Mesenchymal stem cell (in vitro differentiated cells and primary cell): ENCODE data around the gene ZFHX3.

Experiments used
- DNase-seq: peaks from one replicate; pipeline ENCODE4 v3.0.0-alpha.2; 2013
- H2AFZ ChIP-seq: one replicate; pipeline ENCODE4 v1.6.1; 2013; ENCODE audit warnings: low read depth, mild to moderate bottlenecking, control low read depth, inconsistent platforms, low read length, moderate library complexity
- H2AK5ac ChIP-seq: 2 replicates; pipeline ENCODE4 v1.6.1; 2013; ENCODE audit warnings: low read length, moderate library complexity, mild to moderate bottlenecking, inconsistent platforms; ENCODE audit not compliant: severe bottlenecking
- H2BK120ac ChIP-seq: one replicate; pipeline ENCODE4 v1.6.1; 2013; ENCODE audit warnings: low read depth, mild to moderate bottlenecking, inconsistent platforms, low read length, moderate library complexity
- H2BK12ac ChIP-seq, 2 experiments: one replicate each; pipeline ENCODE4 v1.6.1; 2013; ENCODE audit warnings: inconsistent platforms in 2 of 2, low read length in 2 of 2, mild to moderate bottlenecking in 2 of 2, moderate library complexity in 2 of 2, control low read depth in 1 of 2
- H2BK15ac ChIP-seq: one replicate; pipeline ENCODE4 v1.6.1; 2013; ENCODE audit warnings: mild to moderate bottlenecking, low read depth, inconsistent platforms; ENCODE audit not compliant: poor library complexity, severe bottlenecking
- H2BK5ac ChIP-seq: 2 replicates; pipeline ENCODE4 v1.6.1; 2013; ENCODE audit warnings: low read depth, mild to moderate bottlenecking, low read length, control low read depth, inconsistent platforms; ENCODE audit not compliant: poor library complexity, severe bottlenecking
- H3K14ac ChIP-seq, 2 experiments: one replicate each; pipeline ENCODE4 v1.6.1; 2013; ENCODE audit warnings: inconsistent platforms in 2 of 2, low read length in 2 of 2, control low read depth in 1 of 2, mild to moderate bottlenecking in 1 of 2, moderate library complexity in 1 of 2
- H3K18ac ChIP-seq, 2 experiments: one replicate each; pipeline ENCODE4 v1.6.1; 2013; ENCODE audit warnings: inconsistent platforms in 2 of 2, low read length in 2 of 2, control low read depth in 1 of 2, low read depth in 1 of 2, mild to moderate bottlenecking in 1 of 2
- H3K23ac ChIP-seq, 2 experiments: one replicate each; pipeline ENCODE4 v1.6.1; 2013; ENCODE audit warnings: inconsistent platforms in 2 of 2, low read length in 2 of 2, mild to moderate bottlenecking in 2 of 2, moderate library complexity in 2 of 2, control low read depth in 1 of 2
- H3K27ac ChIP-seq: 2 replicates; pipeline ENCODE4 v1.5.1; 2013; ENCODE audit warnings: mild to moderate bottlenecking, moderate library complexity, low read length, control low read depth, inconsistent platforms; ENCODE audit not compliant: poor library complexity, severe bottlenecking
- H3K27me3 ChIP-seq, 2 experiments: 2 replicates each; pipeline versions ENCODE4 v1.6.1 to v1.7.0; 2013; ENCODE audit warnings: low read length in 2 of 2, mild to moderate bottlenecking in 2 of 2, moderate library complexity in 2 of 2, control low read depth in 1 of 2, inconsistent platforms in 1 of 2; ENCODE audit not compliant: control insufficient read depth in 1 of 2, insufficient read depth in 1 of 2
- H3K36me3 ChIP-seq, 2 experiments: 2 replicates each; pipeline versions ENCODE4 v1.6.1 to v1.7.0; 2013; ENCODE audit warnings: low read length in 2 of 2, control low read depth in 1 of 2, inconsistent platforms in 1 of 2, low read depth in 1 of 2, mild to moderate bottlenecking in 1 of 2; ENCODE audit not compliant: insufficient read depth in 2 of 2, control insufficient read depth in 1 of 2
- H3K4ac ChIP-seq, 2 experiments: one replicate each; pipeline ENCODE4 v1.6.1; 2013; ENCODE audit warnings: inconsistent platforms in 2 of 2, low read length in 2 of 2, mild to moderate bottlenecking in 2 of 2, moderate library complexity in 2 of 2, control low read depth in 1 of 2, low read depth in 1 of 2
- H3K4me1 ChIP-seq: 2 replicates; pipeline ENCODE4 v1.6.1; 2013; ENCODE audit warnings: low read depth, low read length, control low read depth; ENCODE audit not compliant: control insufficient read depth, insufficient read depth
- H3K4me2 ChIP-seq: 2 replicates; pipeline ENCODE4 v1.6.1; 2013; ENCODE audit warnings: low read length, mild to moderate bottlenecking, inconsistent platforms; ENCODE audit not compliant: poor library complexity, severe bottlenecking
- H3K4me3 ChIP-seq, 2 experiments: 2 replicates each; pipeline versions ENCODE4 v1.5.1 to v1.7.0; 2013; ENCODE audit warnings: low read length in 2 of 2, mild to moderate bottlenecking in 2 of 2, control low read depth in 1 of 2, low read depth in 1 of 2; ENCODE audit not compliant: insufficient read depth in 1 of 2
- H3K79me1 ChIP-seq: replicated peaks from 2 replicates; pipeline ENCODE4 v1.6.1; 2013; ENCODE audit warnings: mild to moderate bottlenecking, control low read depth, low read length, inconsistent platforms; ENCODE audit not compliant: poor library complexity, severe bottlenecking
- H3K9ac ChIP-seq: 2 replicates; pipeline ENCODE4 v1.7.0; 2013; ENCODE audit warnings: mild to moderate bottlenecking, low read length, moderate library complexity
- H3K9me3 ChIP-seq: 2 replicates; pipeline ENCODE4 v1.7.0; 2013; ENCODE audit warnings: mild to moderate bottlenecking, low read length; ENCODE audit not compliant: control insufficient read depth
- H4K8ac ChIP-seq: one replicate; pipeline ENCODE4 v1.6.1; 2013; ENCODE audit warnings: inconsistent platforms, mild to moderate bottlenecking, low read length, moderate library complexity
- H4K91ac ChIP-seq: one replicate; pipeline ENCODE4 v1.6.1; 2013; ENCODE audit warnings: mild to moderate bottlenecking, low read length, inconsistent platforms
- WGBS: methylation state at CpG from one replicate; pipeline ENCODE4 v1.1.7; 2013; ENCODE audit warnings: mixed read lengths; 5-methylcytosine and 5-hydroxymethylcytosine counted together

ZFHX3 gene

DNA sequence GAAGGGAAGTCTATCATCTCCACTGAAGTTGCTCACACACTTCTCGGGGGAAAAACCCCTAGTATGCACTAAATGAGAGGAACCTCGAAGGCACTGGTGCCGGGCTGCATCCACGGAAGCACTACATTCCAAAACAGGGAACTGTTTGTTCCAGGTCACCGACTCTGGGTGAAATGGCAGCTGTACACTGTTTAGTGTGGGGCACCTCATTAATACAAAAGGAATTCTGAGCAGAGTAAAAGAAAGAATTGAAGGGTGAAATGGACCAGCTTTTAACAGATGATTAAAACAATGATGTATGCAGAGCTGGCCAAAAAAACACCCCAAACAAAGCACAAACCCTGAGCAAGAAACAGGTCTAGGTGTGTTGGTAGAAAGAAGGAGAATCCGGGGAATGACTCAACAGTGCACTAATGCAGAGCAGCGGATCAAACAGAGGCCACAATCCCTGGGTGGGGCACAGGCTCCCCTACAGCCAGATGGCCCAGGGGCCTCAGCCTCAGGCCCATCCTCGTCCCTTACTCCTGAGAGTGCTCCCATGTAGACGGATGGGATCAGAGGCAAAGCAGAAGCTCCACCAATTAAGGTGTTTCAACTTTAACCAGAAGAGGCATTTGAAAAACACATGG lies 161.5 kb downstream of the ZFHX3 start:
- WGBS, result 83% methylated on average over 9 of the region's 9 CpGs
- H3K23ac ChIP-seq, result no peak overlapping the region

DNA sequence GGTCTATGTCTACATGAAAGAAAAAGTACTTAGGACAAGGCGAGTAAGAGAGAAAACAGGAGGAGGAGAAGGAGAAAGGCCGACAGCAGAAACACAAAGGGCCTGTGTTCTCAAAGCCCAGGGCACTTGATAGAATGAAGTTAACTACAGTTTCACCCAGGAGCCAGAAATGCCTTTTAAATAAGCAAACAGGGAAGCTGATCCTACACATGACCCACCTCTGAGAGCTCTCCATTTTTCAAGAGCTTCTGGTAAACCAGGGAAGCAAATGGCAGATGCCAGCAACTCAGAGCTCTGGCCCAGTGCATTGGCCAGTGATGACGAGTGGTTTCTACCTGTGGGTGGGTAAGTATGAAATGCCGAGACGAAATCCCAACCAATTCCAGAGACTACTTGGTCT lies 163.4 kb downstream of the ZFHX3 start:
- Histone ChIP-seq H4K8ac (no peak overlapping the region), H3K18ac (no peak overlapping the region), H2BK120ac (no peak overlapping the region), H3K27ac (no peak overlapping the region), H3K4me2 (no peak overlapping the region), H3K36me3 (peaks cover 16 to 52% of the 10 kb centered on the region in 2 experiments), H2BK5ac (no peak overlapping the region), H3K79me1 (peaks cover 15% of the 10 kb centered on the region), H3K27me3 (no peaks in the 10 kb centered on the region), H2AK5ac (no peak overlapping the region), H2BK12ac (no peak overlapping the region), H3K9me3 (no peaks in the 10 kb centered on the region), H3K14ac (no peak overlapping the region), H3K9ac (no peak overlapping the region), H3K4ac (no peak overlapping the region), H3K4me1 (peaks cover 7% of the 10 kb centered on the region), H3K4me3 (no peak overlapping the region), H3K23ac (no peak overlapping the region), H4K91ac (no peak overlapping the region), H2BK15ac (no peak overlapping the region), H2AFZ (no peak overlapping the region)
- DNase-seq, result no peak
- 91% methylated on average over 5 of the region's 5 CpGs for WGBS

More for the DNA sequence above, 161.5 kb downstream of the ZFHX3 start:
- H2BK120ac ChIP-seq, result no peak overlapping the region
- no peak overlapping the region for H3K14ac ChIP-seq
- peaks cover 11% of the 10 kb centered on the region for H3K79me1 ChIP-seq
- no peak overlapping the region for H3K27ac ChIP-seq
- no peak overlapping the region for H2BK12ac ChIP-seq
- no peak overlapping the region for H2AFZ ChIP-seq
- H3K4ac ChIP-seq, result no peak overlapping the region
- no peak for DNase-seq
- H3K4me3 ChIP-seq, result no peak overlapping the region
- H3K36me3 ChIP-seq, result peaks cover 20 to 55% of the 10 kb centered on the region in 2 experiments
- no peak overlapping the region for H2BK15ac ChIP-seq
- H2BK5ac ChIP-seq, result no peak overlapping the region
- H3K9me3 ChIP-seq, result no peaks in the 10 kb centered on the region
- no peaks in the 10 kb centered on the region for H3K27me3 ChIP-seq
- H4K8ac ChIP-seq, result no peak overlapping the region
- H3K4me1 ChIP-seq, result peaks cover 7% of the 10 kb centered on the region
- H2AK5ac ChIP-seq, result peak overlapping the region; percentile 21
- H3K9ac ChIP-seq, result no peak overlapping the region
- no peak overlapping the region for H3K18ac ChIP-seq
- no peak overlapping the region for H3K4me2 ChIP-seq
- no peak overlapping the region for H4K91ac ChIP-seq

DNA sequence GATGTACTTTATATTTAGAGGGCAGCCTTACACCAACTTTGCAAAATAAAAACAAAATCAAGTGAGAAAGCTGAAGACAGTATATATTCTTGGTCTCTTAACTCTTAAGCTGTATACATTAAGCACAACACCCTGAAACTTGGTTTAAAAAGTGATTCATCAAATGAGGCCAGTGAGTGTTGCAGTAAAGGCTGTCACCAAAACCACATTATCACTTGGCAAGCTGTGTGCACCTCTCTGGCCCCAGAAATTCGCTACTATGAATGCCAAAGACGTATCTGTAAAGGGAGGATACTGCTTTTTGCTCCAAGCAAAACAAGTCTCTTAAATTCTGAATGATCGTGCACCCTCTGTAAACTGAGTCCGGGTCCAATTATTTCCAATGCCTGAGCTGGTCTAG lies 163.9 kb downstream of the ZFHX3 start:
- 81% methylated on average over 4 of the region's 4 CpGs for WGBS
- H3K23ac ChIP-seq, result no peak overlapping the region

DNA sequence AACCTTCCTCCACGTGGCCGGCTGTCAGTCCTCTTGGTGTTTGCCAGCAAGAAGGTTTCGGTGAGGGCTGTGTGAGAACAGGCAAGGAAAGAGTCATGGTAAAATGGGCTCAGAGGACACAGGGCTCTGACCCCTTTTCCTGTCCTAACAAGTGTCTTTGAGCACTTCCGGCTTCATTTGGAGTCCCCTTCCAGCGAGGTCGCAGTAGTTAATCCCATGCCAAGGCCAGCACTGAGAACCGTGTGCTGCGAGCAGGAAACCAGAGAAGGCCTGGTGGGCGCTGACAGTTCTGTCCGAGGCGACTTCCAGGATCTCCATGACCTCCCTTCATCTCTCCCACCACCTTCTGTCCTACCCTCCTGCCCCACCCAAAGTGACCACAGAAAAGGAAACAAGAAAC lies 168.1 kb downstream of the ZFHX3 start:
- Histone ChIP-seq H3K4me3 (no peak overlapping the region), H4K8ac (peak overlapping the region; percentile 47), H3K4me1 (peaks cover 12% of the 10 kb centered on the region), H3K79me1 (peaks cover 15% of the 10 kb centered on the region), H3K18ac (peak overlapping the region in 1 of 2 experiments; percentile 7), H3K4ac (peak overlapping the region; percentile 7 to 77), H2AK5ac (no peak overlapping the region), H3K36me3 (peaks cover 0 to 4% of the 10 kb centered on the region in 2 experiments), H3K4me2 (no peak overlapping the region), H3K27me3 (no peaks in the 10 kb centered on the region), H3K14ac (no peak overlapping the region), H2BK5ac (no peak overlapping the region), H3K27ac (no peak overlapping the region), H3K23ac (peak overlapping the region in 1 of 2 experiments; percentile 24), H4K91ac (peak overlapping the region; percentile 30), H3K9ac (no peak overlapping the region), H2AFZ (no peak overlapping the region), H2BK120ac (no peak overlapping the region), H2BK12ac (peak overlapping the region in 1 of 2 experiments; percentile 84), H2BK15ac (peak overlapping the region; percentile 60), H3K9me3 (no peaks in the 10 kb centered on the region)
- DNase-seq, result no peak
- 88% methylated on average over 11 of the region's 11 CpGs for WGBS

More for the DNA sequence above, 163.9 kb downstream of the ZFHX3 start:
- Histone ChIP-seq H2BK12ac (no peak overlapping the region), H3K4me3 (no peak overlapping the region), H3K4me2 (no peak overlapping the region), H4K8ac (no peak overlapping the region), H3K14ac (no peak overlapping the region), H4K91ac (no peak overlapping the region), H3K9ac (no peak overlapping the region), H3K4me1 (peaks cover 7% of the 10 kb centered on the region), H3K18ac (no peak overlapping the region), H2BK15ac (no peak overlapping the region), H3K4ac (no peak overlapping the region), H3K27ac (no peak overlapping the region), H2BK5ac (no peak overlapping the region), H2AFZ (no peak overlapping the region), H3K79me1 (peaks cover 15% of the 10 kb centered on the region), H3K36me3 (peaks cover 14 to 46% of the 10 kb centered on the region in 2 experiments), H3K9me3 (no peaks in the 10 kb centered on the region), H3K27me3 (no peaks in the 10 kb centered on the region), H2BK120ac (no peak overlapping the region), H2AK5ac (no peak overlapping the region)
- peak; percentile 24 for DNase-seq
